SK-N-SH (cell line): ENCODE results near the gene KLHDC8B.

ENCODE experiments used
- EZH2phosphoT487 ChIP-seq: fragments of 200-600 bp; sonication (generic); IDR thresholded peaks from 2 replicates; pipeline ENCODE4 v1.6.1; 2017; ENCODE audit warnings: low read depth, mixed run types, mild to moderate bottlenecking, antibody characterized with exemption, moderate library complexity, borderline replicate concordance
- FOSL2 ChIP-seq: IDR thresholded peaks from 2 replicates; pipeline ENCODE4 v1.4.0; 2012; ENCODE audit warnings: low read depth, mild to moderate bottlenecking, moderate library complexity, borderline replicate concordance
- NRF1 ChIP-seq: IDR thresholded peaks from 2 replicates; pipeline ENCODE4 v1.6.1; 2012; ENCODE audit warnings: low read depth, mild to moderate bottlenecking, low read length
- POLR2AphosphoS5 ChIP-seq: IDR thresholded peaks from 2 replicates; pipeline ENCODE4 v1.6.1; 2012; ENCODE audit warnings: low read depth, low read length
- RAD21 ChIP-seq: IDR thresholded peaks from 2 replicates; pipeline ENCODE4 v1.6.1; 2012; ENCODE audit warnings: mild to moderate bottlenecking, low read length
- SMC3 ChIP-seq: IDR thresholded peaks from 2 replicates; pipeline ENCODE4 v1.6.1; 2012; ENCODE audit warnings: low read depth, low read length, improper control_type of control experiment
- TF ChIP-seq, protein P1 (sequence below): fragments of 200-600 bp; sonication (generic); IDR thresholded peaks from 2 replicates; pipeline ENCODE4 v1.6.1; 2017; ENCODE audit warnings: antibody characterized with exemption, mild to moderate bottlenecking, moderate library complexity

DNA sequence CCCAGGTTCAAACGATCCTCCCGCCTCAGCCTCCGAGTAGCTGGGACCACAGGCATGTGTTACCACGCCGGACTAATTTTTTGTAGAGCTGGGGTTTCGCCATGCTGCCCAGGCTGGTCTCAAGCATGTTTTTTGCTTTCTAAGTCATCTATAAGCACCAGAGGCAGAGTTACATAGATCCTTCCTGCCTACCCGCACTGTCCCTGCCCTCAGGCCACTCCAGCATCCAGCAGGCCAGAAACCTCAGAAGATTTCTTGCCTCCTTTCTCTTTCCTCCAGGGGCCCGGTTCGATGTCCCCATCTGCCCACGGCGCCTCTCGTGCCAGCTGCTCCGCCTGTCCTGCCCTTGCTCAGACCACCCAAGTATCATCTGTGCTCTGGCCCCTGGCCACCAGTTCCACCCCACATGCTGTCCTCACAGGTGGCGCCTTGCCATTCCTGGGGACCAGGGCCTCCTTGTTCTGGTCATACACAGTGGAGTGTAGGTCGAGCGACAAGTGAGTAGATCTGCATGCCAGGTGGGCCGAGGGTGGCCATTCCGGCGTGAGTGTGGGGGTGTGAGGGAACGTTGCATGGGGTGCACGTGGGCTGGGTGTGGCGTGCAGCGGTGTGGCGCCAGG lies 27.3 kb downstream of the KLHDC8B start:
- TF ChIP-seq, protein P1, sequence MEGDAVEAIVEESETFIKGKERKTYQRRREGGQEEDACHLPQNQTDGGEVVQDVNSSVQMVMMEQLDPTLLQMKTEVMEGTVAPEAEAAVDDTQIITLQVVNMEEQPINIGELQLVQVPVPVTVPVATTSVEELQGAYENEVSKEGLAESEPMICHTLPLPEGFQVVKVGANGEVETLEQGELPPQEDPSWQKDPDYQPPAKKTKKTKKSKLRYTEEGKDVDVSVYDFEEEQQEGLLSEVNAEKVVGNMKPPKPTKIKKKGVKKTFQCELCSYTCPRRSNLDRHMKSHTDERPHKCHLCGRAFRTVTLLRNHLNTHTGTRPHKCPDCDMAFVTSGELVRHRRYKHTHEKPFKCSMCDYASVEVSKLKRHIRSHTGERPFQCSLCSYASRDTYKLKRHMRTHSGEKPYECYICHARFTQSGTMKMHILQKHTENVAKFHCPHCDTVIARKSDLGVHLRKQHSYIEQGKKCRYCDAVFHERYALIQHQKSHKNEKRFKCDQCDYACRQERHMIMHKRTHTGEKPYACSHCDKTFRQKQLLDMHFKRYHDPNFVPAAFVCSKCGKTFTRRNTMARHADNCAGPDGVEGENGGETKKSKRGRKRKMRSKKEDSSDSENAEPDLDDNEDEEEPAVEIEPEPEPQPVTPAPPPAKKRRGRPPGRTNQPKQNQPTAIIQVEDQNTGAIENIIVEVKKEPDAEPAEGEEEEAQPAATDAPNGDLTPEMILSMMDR = no peak
- no peak for TF ChIP-seq SMC3
- no peak for TF ChIP-seq NRF1
- no peak for TF ChIP-seq FOSL2
- TF ChIP-seq EZH2phosphoT487 = no peak
- TF ChIP-seq RAD21 = no peak
- TF ChIP-seq POLR2AphosphoS5 = no peak
